NCI-H446 treated with DMSO at 0.1 percent for 48 hours (cell line): Measurements from ENCODE around the gene PLA2G4B.

Experiments
- DNase-seq: peaks from one replicate; lab custom pipeline; 2025; lab: John Stamatoyannopoulos, UW

The PLA2G4B gene

GRCh38 chr15:41809526-41810220, 29.0 kb upstream of the PLA2G4B start:
- DNase-seq, result no peak

GRCh38 chr15:41810651-41811431, 27.8 kb upstream of the PLA2G4B start:
- DNase-seq, result no peak

DNA sequence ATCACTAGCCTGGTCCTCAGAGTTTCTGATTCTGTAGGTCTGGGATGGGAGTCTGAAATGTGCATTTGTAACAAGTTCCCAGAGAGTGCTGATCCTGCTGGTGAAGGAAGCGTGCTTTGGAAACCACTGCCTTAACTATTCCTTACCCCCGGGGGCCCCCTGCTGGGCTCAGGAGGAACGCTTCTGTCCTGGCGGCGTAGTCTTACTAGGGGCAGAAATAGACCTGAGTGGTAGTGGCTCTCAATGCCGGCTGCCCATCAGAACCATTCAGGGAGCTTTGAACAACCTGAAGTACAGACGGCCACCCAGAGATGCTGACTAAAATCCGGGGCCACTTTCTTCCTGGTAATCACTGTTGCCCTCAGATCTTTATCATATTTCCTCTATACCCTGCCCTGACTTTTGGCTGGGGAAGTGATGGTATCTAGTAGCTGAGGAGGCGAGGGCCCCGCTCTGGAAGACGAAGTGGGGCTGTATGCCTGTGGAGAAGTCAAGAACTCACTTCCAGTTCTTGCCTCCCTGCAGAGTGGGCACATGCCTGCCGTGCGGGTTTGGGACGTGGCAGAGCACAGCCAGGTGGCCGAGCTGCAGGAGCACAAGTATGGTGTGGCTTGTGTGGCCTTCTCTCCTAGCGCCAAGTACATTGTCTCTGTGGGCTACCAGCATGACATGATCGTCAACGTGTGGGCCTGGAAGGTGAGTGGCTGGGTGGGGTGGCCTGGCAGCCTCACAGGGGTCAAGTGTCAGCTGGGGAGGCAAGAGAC, 27.0 kb upstream of the PLA2G4B start:
- DNase-seq, result peak; percentile 26

DNA sequence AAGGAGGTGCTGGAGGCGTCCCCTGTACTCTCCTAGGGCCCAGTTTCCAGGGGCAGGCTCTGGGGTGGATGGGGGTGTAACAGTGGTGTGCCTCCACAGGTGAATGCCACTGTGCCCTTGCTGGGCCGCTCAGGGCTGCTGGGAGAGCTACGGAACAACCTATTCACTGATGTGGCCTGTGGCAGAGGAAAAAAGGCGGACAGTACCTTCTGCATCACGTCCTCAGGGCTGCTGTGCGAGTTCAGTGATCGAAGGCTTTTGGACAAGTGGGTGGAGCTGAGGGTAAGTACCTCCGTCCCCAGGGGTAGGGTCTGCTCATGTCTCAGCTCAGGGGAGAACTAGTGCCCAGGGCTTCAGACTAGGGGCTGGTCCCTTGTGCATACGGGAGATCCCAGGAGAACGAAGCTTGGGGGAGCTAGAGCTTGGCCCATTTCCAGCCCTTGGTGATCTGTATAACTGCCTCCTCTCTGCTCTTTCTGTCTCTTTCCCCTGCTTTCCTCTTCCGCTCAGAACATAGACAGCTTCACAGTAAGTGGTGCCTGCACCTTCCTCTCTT, 25.7 kb upstream of the PLA2G4B start:
- DNase-seq, result no peak

- DNase-seq, result no peak
Observed at GRCh38 chr15:41813426-41813825, 25.2 kb upstream of the PLA2G4B start.

GRCh38 chr15:41814534-41814933, 24.1 kb upstream of the PLA2G4B start:
- no peak for DNase-seq

DNA sequence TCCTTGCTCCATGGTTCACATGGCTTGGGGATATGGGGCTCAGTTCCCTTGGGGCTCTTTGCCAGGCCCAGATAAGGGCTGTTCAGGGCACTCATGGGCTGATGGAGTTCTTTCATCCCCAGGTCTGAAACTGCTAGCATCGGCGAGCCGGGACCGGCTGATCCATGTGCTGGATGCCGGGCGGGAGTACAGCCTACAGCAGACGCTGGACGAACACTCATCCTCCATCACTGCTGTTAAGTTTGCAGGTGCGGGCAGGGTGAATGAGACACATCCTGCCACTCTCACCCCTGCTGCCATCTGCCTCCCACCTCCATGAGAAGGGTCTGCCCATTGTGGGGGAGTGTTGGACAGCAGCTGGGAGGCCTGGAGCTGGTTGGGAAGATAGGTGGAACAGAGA, 21.9 kb upstream of the PLA2G4B start:
- DNase-seq, result no peak

DNA sequence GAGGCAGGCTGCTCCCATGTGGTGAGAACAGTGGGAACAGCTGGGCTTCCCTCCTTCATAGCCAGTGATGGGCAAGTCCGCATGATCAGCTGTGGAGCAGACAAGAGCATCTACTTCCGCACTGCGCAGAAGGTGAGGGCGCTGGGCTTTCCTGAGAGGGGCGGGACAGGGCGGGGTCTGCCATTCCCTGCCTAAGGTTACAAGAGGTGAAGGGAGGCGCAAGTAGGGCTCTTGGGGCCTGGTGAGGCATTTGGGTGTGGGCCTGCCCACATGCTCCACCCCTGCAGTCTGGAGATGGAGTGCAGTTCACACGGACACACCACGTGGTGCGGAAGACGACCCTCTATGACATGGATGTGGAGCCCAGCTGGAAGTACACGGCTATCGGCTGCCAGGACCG, 21.3 kb upstream of the PLA2G4B start:
- no peak for DNase-seq

GRCh38 chr15:41817781-41818180, 20.9 kb upstream of the PLA2G4B start:
- no peak for DNase-seq

DNA sequence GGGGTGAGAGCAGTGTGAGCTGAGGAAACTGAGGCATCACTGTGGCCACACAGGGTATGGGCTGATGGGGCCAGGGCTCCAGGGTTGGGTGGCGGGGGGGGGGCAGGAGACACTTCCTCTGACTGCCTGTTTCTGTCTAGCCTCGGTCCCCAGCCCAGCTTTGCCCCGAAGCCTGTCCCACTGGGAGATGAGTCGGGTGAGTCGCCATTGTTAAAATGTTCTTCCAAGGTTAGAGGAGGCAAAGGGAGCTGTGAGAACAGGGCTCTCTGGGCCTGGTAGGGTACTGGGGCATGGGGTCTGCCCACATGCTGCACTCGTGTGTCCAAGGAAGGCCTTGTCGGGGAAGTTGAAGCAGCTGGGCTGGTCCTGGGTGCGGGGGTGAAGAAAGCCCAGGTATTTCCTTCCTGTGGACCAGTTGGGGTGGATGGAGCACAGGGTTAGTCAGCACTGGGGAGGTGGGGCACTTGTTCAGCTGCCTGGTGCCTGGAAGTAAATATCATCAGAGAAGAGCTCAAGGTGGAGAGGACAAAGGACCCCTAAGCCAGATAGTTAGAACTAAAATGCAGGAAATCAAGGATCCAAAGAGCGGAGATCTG, 19.1 kb upstream of the PLA2G4B start:
- DNase-seq, result no peak

- DNase-seq, result no peak
Observed at GRCh38 chr15:41820791-41821423, 17.7 kb upstream of the PLA2G4B start.

- DNase-seq, result no peak
Observed at GRCh38 chr15:41821831-41822230, 16.8 kb upstream of the PLA2G4B start.

GRCh38 chr15:41822471-41822870, 16.2 kb upstream of the PLA2G4B start:
- no peak for DNase-seq

DNA sequence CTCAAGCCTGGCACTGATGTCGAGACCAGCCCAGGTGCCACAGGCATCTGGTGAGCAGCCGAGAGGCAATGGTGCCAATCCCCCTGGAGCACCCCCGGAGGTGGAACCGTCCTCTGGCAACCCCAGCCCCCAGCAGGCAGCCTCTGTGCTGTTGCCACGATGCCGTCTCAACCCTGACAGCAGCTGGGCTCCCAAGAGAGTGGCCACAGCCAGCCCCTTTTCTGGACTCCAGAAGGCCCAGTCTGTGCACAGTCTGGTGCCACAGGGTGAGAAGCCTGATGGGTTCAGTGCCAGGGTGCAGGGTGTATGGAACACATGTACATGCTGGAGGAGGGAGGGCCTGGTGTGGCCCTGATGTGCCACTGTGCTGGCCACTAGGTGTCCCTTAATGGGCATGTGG, 15.7 kb upstream of the PLA2G4B start:
- DNase-seq, result no peak

DNA sequence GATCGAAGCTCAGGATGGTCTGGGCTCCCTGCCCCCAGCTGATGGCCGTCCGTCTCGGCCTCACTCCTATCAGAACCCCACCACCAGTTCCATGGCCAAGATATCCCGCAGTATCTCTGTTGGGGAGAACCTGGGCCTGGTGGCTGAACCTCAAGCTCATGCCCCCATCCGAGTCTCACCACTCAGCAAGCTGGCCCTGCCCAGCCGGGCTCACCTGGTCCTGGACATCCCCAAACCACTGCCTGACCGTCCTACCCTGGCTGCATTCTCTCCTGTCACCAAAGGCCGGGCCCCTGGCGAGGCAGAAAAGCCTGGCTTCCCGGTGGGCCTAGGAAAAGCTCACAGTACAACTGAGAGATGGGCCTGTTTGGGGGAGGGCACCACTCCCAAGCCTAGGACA, 15.1 kb upstream of the PLA2G4B start:
- no peak for DNase-seq

GRCh38 chr15:41824062-41824745, 14.4 kb upstream of the PLA2G4B start:
- no peak for DNase-seq

- DNase-seq, result no peak
Observed at GRCh38 chr15:41825145-41825544, 13.5 kb upstream of the PLA2G4B start.

DNA sequence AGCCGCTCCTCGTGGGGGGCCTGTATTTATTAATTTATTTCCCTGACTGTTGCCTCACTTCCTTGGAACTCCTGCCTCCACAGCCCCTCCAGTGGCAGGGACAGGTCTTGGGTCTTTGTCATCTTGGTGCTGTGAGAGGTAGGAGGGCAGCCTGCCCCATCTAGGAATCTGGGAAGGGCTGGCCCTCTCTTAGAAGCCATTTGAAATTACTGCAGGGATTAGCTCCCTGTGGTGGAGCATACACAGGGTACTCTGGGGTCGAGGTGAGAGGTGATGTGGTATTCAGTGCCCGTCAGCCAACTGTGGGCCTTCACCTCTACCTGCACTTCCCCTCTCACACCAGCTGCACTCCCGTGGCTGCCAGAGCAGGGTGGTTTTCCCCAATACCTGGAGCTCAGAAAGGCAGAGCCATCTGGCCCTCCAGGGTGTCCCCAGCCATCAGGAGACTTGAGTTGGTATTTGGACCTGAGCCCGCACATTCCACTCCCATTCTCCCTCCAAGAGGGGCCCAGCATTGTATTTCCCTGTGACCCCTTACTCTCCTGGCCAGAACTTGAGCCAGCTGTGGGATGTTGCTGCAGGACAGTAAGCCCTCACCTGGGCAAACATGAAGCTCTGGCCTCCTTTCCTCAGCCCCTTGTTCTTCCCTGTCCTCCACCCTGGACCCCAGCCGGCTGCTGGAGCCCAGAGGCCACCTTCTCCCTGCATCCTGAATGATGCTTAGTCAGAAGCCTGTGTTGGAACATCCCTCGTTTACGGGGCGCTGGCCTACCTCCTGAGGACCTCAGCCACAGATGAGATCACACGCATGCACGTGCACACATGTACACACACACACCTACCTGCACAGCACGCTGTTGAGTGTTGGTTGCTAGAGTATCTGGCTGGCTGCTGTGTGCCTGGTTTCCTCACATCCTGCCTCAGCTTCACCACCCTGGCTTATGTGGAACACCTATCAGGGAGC, 12.8 kb upstream of the PLA2G4B start:
- DNase-seq, result no peak

DNA sequence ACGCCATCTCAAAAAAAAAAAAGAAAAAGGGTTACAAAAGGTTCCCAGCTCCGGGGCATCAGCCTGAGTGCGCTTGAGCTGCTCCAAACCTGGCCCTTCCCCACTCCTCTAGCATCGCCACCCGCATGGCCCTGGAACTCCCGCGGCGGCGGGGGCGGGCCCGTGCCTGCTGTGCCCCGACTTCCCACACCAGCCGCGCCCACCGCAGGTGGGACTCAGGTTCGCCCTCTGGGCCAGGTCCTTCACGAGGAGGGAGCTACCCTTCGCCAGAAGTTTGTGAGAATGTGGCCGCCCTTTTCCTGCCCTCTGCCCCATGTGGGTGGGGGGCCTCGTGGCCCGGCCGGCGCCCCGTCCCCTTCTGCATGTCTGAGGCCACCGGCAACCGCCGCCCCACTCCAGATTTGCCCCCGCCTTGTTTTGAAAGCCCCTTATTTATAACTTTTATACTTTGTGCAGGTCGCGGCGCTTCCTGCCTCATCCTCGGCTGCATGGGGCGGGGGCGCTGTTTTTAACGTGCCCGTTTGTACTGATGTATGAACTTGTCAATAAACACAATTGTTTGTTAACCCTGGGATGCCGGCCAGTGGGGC, 11.3 kb upstream of the PLA2G4B start:
- DNase-seq, result no peak
